Activated T-cell treated with anti-CD3 and anti-CD28 coated beads, Interleukin-2, amount 50 U/mL, for 72 hours (primary cell): ENCODE measurements around the gene OSBPL2. TPM values are rescaled to one million over a fixed set of nuclear protein-coding genes. Genes with fewer than 3 reads are reported as not detected.

Experiments
- ATAC-seq, 2 donors: fragments of 150-1000 bp; cut with Tn5 transposase; replicated peaks in 1 of 2; 2 replicates each; pipeline ENCODE4 v1.10.0; 2021; ENCODE audit warnings: moderate library complexity in 2 of 2, mild to moderate bottlenecking in 1 of 2
- DNase-seq, 2 donors: peaks; one replicate each; pipeline ENCODE4 v3.0.0; 2021 to 2022; ENCODE audit warnings: mixed read lengths in 1 of 2
- H3K27ac Mint-ChIP-seq: one replicate; pipeline ENCODE4 v1.8.0; 2022; ENCODE audit warnings: mild to moderate bottlenecking, moderate library complexity, mixed read lengths
- H3K27me3 Mint-ChIP-seq: one replicate; pipeline ENCODE4 v1.8.0; 2022; ENCODE audit warnings: low read depth, mixed read lengths
- H3K36me3 Mint-ChIP-seq, 2 donors: one replicate each; pipeline ENCODE4 v1.8.0; 2022; ENCODE audit warnings: mixed read lengths in 2 of 2, mild to moderate bottlenecking in 1 of 2; ENCODE audit not compliant: insufficient read depth in 2 of 2
- H3K4me1 Mint-ChIP-seq: one replicate; pipeline ENCODE4 v1.8.0; 2022; ENCODE audit warnings: low read depth, mixed read lengths
- H3K4me3 Mint-ChIP-seq, 2 donors: one replicate each; pipeline ENCODE4 v1.8.0; 2022; ENCODE audit warnings: mild to moderate bottlenecking in 2 of 2, mixed read lengths in 2 of 2, moderate library complexity in 2 of 2
- H3K9me3 Mint-ChIP-seq, 2 donors: one replicate each; pipeline ENCODE4 v1.8.0; 2022; ENCODE audit warnings: mixed read lengths in 2 of 2
- total RNA-seq, 2 donors: library from RNA; stranded (reverse); gene quantifications; one replicate each; pipeline ENCODE4 v1.2.3, GENCODE V29; 2022

OSBPL2 gene
- total RNA-seq, 2 donors from 2014 or later, result 40.6 to 44.2 TPM

- Mint-ChIP-seq H3K36me3 (no peaks in the 10 kb centered on the region), H3K9me3 (no peaks in the 10 kb centered on the region), H3K4me1 (no peaks in the 10 kb centered on the region), H3K4me3 (no peak overlapping the region), H3K27ac (no peak overlapping the region), H3K27me3 (peaks cover 15% of the 10 kb centered on the region)
- DNase-seq, result no peak
- no peak for ATAC-seq
These were observed 27.1 kb upstream of the OSBPL2 start for GRCh38 chr20:62211216-62211615.

DNA sequence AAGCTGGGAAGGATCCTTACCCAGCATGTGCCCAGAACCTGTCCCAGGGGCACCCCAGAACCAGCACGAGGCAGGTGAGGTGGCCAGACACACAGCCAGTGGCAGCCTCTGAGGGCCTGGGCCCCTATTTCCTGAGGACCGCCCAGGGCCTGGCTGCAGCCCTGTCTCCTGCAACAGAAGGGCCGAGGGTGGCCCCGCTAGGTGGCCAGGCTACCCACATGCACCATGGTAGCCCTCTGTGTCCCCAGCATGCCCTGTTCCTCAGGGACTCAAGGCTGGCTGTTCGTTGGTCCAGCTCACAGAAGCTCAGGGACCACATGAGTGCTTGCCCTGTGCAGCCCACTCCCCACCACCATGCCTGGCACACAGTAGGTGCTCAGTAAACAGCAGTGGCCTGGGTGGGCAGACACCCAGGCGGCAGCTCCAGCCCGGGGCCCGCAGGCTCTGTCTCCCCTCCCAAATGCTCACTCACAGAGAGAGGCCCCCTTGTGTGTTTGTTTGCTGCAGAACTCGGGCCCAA, 26.5 kb upstream of the OSBPL2 start:
- Mint-ChIP-seq H3K27ac (no peak overlapping the region), H3K36me3 (no peaks in the 10 kb centered on the region), H3K4me3 (no peak overlapping the region), H3K4me1 (no peaks in the 10 kb centered on the region), H3K27me3 (peaks cover 15% of the 10 kb centered on the region), H3K9me3 (no peaks in the 10 kb centered on the region)
- ATAC-seq, result no peak
- no peak for DNase-seq

DNA sequence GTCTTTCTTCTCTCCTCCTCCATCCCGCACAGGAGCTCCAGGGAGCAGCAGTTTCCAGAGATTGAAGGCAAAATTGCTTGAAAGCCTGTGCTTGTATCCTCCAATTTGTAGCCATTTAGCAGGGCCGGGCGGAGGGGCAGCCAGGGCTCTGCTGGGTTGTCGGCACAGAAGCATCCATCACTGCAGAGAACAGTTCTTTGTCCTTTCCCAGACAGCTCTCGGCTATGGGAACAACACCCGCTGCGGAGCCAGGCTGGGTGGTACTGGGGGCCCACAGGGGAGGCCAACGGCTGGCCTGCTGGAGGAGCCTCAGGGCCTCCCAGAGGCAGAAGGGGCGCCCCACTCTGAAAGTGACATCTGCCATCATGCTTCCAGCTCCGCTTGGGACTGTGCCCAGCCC, 26.0 kb upstream of the OSBPL2 start:
- Mint-ChIP-seq H3K36me3 (no peaks in the 10 kb centered on the region), H3K4me1 (no peaks in the 10 kb centered on the region), H3K9me3 (no peaks in the 10 kb centered on the region), H3K27ac (no peak overlapping the region), H3K4me3 (no peak overlapping the region), H3K27me3 (peaks cover 15% of the 10 kb centered on the region)
- no peak for DNase-seq
- ATAC-seq, result no peak

DNA sequence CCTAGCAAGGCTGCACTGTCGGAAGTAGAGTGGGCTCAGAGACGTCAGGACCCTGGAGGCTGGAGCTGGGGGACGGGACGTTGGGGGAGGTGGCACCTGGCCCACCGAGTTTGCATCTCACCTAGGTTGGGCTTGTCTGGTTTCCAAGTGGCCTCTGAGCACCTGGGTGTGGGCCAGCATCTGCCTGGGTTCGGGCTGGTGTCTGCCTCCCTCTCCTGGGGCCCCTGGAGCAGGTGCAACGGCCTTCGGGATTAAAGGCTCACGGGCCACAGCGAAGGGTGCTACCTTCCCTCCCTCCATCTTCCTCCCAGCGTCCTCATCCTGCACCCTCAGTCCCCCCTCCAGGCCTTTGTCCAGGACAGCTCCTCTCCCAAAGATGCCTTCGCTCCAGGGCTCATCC, 24.3 kb upstream of the OSBPL2 start:
- H3K27ac Mint-ChIP-seq, result no peak overlapping the region
- H3K4me3 Mint-ChIP-seq, result no peak overlapping the region
- peaks cover 3% of the 10 kb centered on the region for H3K4me1 Mint-ChIP-seq
- H3K36me3 Mint-ChIP-seq, result no peaks in the 10 kb centered on the region
- DNase-seq (no peak), ATAC-seq (no peak)
- H3K27me3 Mint-ChIP-seq, result peaks cover 25% of the 10 kb centered on the region
- no peaks in the 10 kb centered on the region for H3K9me3 Mint-ChIP-seq

DNA sequence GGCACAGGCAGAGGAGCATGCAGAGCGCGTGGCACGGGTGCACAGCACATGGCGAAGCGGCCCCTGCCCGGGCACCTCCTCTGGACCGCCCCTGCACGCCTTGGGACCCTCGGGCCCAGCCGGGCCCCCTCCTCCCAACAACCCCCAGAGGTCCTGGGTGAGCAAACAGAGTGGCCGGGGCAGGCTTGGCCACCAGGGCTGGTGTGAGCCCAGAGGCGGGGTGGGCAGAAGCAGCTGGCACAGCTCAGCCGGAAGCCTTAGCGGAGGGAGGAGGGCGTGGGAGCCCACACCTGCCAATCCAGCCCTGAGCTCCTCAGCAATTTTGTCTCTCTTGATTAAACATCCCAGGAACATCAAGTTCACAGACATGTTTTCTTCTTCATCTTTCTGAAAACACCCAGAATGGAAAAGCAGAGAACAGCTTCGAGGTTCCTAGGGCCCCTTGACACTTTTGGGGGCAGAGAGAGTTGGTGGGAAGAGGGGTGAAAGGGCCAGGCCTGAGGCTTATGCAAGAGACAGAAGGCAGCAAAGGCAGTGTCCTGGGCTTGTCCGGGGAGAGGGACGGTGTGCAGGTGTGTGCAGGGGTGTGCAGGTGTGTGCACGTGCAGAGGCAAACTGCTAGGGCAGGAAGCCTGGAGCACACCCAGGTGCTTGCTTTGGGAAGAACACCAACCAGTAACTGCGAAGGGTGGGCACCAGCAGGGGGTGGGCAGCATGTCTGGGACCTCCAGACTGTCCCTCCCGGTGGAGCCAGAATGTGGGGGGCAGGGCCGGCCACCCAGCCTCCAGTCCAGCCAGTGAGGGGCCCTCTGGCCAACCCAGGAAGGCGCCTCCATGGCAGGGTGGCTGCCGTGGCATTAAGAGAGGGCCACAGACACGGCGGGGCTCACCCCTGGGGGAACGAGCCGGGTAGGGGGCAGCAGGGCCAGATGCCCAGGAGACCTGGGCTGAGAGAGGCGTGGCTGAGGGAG, 23.0 kb upstream of the OSBPL2 start:
- Mint-ChIP-seq H3K4me3 (no peak overlapping the region), H3K4me1 (peaks cover 5% of the 10 kb centered on the region), H3K27ac (no peak overlapping the region), H3K27me3 (peaks cover 28% of the 10 kb centered on the region), H3K36me3 (no peaks in the 10 kb centered on the region), H3K9me3 (no peaks in the 10 kb centered on the region)
- ATAC-seq (no peak), DNase-seq (no peak)

DNA sequence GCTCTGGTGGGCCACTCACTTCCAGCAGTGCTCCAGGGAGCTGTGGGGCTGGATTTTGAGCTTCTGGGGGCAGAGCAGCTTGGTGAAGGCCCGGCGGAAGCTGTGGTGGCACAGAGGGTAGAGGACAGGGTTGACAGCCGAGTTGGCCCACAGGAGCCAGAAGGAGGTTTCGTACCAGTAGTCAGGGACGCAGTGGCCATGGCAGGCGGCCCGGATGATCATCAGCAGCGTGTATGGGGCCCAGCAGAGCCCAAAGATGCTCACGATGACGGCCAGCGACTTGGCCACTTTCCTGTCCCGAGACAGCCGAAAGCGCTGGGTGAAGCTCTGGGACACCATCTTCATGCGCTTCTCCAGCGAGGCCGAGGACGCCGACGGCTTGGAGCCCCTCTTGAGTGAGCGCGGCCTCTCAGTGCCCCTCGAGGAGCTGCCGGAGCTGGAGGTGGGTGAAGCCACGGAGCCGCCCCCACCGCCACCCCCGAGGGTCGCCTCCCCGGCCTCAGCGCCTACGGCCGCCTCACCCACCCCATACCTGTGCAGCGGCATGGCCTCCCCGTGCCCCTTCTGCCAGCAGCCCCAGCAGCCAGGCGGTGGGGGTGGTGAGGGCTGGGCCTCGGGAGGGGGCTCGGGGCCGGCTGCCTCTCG, 22.2 kb upstream of the OSBPL2 start:
- Mint-ChIP-seq H3K9me3 (no peaks in the 10 kb centered on the region), H3K27me3 (peaks cover 34% of the 10 kb centered on the region), H3K4me1 (peaks cover 5% of the 10 kb centered on the region), H3K4me3 (no peak overlapping the region), H3K36me3 (no peaks in the 10 kb centered on the region), H3K27ac (no peak overlapping the region)
- DNase-seq (no peak), ATAC-seq (no peak)

DNA sequence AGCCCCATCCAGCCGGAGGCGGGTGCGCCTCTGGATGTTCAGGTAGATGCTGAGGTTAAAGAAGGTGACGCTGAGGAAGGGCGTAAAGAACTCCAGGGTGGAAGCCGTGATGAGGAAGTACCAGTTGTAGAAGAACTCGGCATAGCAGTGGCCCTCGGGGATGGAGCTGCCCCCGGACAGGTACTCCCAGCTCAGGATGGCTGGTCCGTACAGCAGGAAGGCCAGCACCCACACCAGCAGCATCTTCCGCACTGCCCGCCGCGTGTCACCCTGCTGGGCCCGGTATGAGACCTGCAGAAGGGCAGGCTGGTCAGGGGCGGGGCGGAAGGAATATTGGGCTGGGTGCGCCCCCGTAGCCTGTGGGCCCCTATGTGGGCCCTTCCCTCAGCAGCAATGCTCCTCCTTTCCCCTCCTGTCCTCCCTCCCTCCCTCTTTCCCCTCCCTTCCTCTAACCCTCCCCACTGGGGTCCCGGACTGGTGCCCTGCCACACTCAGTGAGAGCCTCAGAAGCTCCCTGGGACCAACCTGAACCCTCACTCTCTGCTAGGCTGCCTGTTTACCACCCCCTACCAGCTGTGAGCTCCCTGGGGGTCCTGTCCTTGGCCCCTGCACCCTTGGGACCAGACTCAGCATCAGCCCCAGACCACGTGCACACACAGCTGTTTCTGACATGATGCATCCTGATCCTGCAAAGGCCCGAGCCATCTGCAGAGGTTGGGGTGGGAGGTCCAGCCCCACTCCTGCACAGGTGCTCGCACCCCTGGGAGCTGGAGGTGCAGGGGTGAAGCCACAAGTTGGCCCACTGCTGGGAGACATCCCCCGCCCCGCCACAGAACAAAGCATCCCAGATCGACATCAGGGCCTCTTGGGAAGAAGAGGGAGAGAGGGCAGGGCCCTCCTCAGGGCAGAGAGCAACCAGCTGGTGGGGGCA, 21.4 kb upstream of the OSBPL2 start:
- no peak overlapping the region for H3K4me3 Mint-ChIP-seq
- H3K27ac Mint-ChIP-seq, result no peak overlapping the region
- peaks cover 5% of the 10 kb centered on the region for H3K4me1 Mint-ChIP-seq
- no peaks in the 10 kb centered on the region for H3K36me3 Mint-ChIP-seq
- no peaks in the 10 kb centered on the region for H3K9me3 Mint-ChIP-seq
- ATAC-seq (no peak), DNase-seq (no peak)
- peaks cover 39% of the 10 kb centered on the region for H3K27me3 Mint-ChIP-seq

DNA sequence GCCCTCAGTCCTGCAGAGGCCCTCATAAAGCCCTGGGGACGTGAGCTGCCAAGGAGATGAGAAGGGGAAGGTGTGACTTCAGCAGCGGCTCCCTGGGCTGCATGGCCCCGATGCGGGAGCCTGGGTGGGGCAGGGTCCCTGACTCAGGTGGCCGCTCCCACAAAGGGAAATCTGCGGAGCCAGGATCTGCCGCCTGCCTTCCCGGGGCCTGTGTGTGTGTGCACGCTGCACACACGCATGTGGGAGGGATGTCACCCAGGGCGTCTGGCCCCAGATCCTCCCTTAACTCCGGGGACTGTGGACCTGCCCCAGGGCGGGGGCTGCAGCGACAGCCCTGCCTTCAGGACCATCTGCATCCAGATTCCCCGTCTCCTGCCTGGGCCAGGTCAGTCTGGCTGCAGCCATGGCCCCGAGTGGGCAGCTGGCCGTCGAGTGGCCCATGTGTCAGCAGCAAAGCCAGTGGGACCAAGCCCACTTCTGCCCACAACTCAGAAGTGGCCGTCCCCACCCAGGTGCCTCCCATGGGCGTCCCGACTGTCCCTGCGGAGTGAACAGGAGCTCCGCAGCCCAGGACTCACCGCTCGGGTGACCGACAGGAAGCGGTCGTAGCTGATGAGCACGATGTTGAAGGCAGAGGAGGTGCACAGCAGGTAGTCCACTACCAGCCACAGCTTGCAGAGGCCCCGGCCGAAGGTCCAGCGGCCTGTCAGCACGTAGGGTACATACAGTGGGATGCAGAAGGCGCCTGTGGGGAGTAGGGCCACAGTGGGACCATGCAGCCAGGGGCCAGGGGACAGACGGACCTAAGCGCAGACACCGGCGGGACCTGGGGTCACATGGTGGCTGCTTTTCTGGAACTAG, 20.2 kb upstream of the OSBPL2 start:
- Mint-ChIP-seq H3K27ac (no peak overlapping the region), H3K9me3 (no peaks in the 10 kb centered on the region), H3K4me1 (peaks cover 5% of the 10 kb centered on the region), H3K27me3 (peaks cover 39% of the 10 kb centered on the region), H3K36me3 (no peaks in the 10 kb centered on the region), H3K4me3 (no peak overlapping the region)
- ATAC-seq, result no peak
- DNase-seq, result no peak

- ATAC-seq (peak; percentile 5 to 28), DNase-seq (no peak)
- H3K9me3 Mint-ChIP-seq, result no peaks in the 10 kb centered on the region
- H3K36me3 Mint-ChIP-seq, result no peaks in the 10 kb centered on the region
- peak overlapping the region; percentile 65 to 74 for H3K4me3 Mint-ChIP-seq
- H3K4me1 Mint-ChIP-seq, result peaks cover 5% of the 10 kb centered on the region
- peaks cover 39% of the 10 kb centered on the region for H3K27me3 Mint-ChIP-seq
- H3K27ac Mint-ChIP-seq, result no peak overlapping the region
These were observed 19.0 kb upstream of the OSBPL2 start for GRCh38 chr20:62219101-62219991.

GRCh38 chr20:62219992-62220665, 18.2 kb upstream of the OSBPL2 start, which contains the start of gene HRH3:
HRH3 (minus strand) TSS chr20:62220278; CDS start chr20:62219970, 308 bp downstream.
- Mint-ChIP-seq H3K4me3 (peak within 1 kb of the TSS; percentile 65 to 74), H3K4me1 (peaks cover 5% of the 10 kb centered on the region), H3K27me3 (peaks cover 40% of the 10 kb centered on the region), H3K36me3 (no peaks in the 10 kb centered on the region), H3K27ac (no peak within 1 kb of the TSS), H3K9me3 (no peaks in the 10 kb centered on the region)
- ATAC-seq (peak; percentile 72 to 74), DNase-seq (peak; percentile 45 to 46)
